Large intestine (tissue), 3 donors: Measurements from ENCODE around the gene FSTL4. TPM values are rescaled to one million over a fixed set of nuclear protein-coding genes. Genes with fewer than 3 reads are reported as not detected.

ENCODE experiments used
- DNase-seq, 2 donors: peaks; one replicate each; pipeline versions ENCODE4 v3.0.0 to v3.0.0-alpha.2; 2013
- H3K27ac ChIP-seq: one replicate; pipeline ENCODE4 v1.5.1; 2013; ENCODE audit warnings: low read length
- H3K27me3 ChIP-seq: 2 replicates; pipeline ENCODE4 v1.6.1; 2013; ENCODE audit warnings: low read length; ENCODE audit not compliant: control insufficient read depth, insufficient read depth
- H3K36me3 ChIP-seq: 2 replicates; pipeline ENCODE4 v1.6.1; 2013; ENCODE audit warnings: low read length; ENCODE audit not compliant: control insufficient read depth, insufficient read depth
- H3K4me1 ChIP-seq: one replicate; pipeline ENCODE4 v1.6.1; 2013; ENCODE audit warnings: low read length; ENCODE audit not compliant: control insufficient read depth, insufficient read depth
- H3K4me3 ChIP-seq: one replicate; pipeline ENCODE4 v1.5.1; 2013; ENCODE audit warnings: low read length
- H3K9me3 ChIP-seq: one replicate; pipeline ENCODE4 v1.6.1; 2013; ENCODE audit warnings: mild to moderate bottlenecking, low read depth, low read length, moderate library complexity; ENCODE audit not compliant: control insufficient read depth
- WGBS: methylation state at CpG from one replicate; pipeline ENCODE4 v1.1.5; 2013; ENCODE audit warnings: low lambda C conversion rate; ENCODE audit not compliant: insufficient coverage; 5-methylcytosine and 5-hydroxymethylcytosine counted together
- polyA plus RNA-seq: library from polyadenylated mRNA; unstranded; fragments of 120-200 nt; gene quantifications from one replicate; pipeline ENCODE4 v1.2.1, GENCODE V29; 2013

The FSTL4 gene
- polyA plus RNA-seq, 1 donor = 1.4 TPM

- H3K9me3 ChIP-seq = no peaks in the 10 kb centered on the region
- DNase-seq = no peak
- H3K4me3 ChIP-seq = no peak overlapping the region
- no peaks in the 10 kb centered on the region for H3K4me1 ChIP-seq
- H3K27ac ChIP-seq = no peak overlapping the region
- H3K27me3 ChIP-seq = peaks cover 15% of the 10 kb centered on the region
- 75% methylated on average over 1 of the region's 1 CpG for WGBS
- H3K36me3 ChIP-seq = no peaks in the 10 kb centered on the region
These were observed 250.4 kb downstream of the FSTL4 start for GRCh38 chr5:133361922-133362321.

GRCh38 chr5:133360693-133361472 lies 251.5 kb downstream of the FSTL4 start:
- no peaks in the 10 kb centered on the region for H3K36me3 ChIP-seq
- H3K4me1 ChIP-seq = no peaks in the 10 kb centered on the region
- DNase-seq = no peak
- H3K9me3 ChIP-seq = no peaks in the 10 kb centered on the region
- 60% methylated on average over 9 of the region's 18 CpGs for WGBS
- peaks cover 15% of the 10 kb centered on the region for H3K27me3 ChIP-seq
- no peak overlapping the region for H3K4me3 ChIP-seq
- no peak overlapping the region for H3K27ac ChIP-seq

GRCh38 chr5:133359861-133360260 lies 252.5 kb downstream of the FSTL4 start:
- no peaks in the 10 kb centered on the region for H3K4me1 ChIP-seq
- no CpG with 5 or more reads among the region's 8 CpGs for WGBS
- no peak for DNase-seq
- no peak overlapping the region for H3K27ac ChIP-seq
- peaks cover 15% of the 10 kb centered on the region for H3K27me3 ChIP-seq
- H3K9me3 ChIP-seq = no peaks in the 10 kb centered on the region
- H3K36me3 ChIP-seq = no peaks in the 10 kb centered on the region
- H3K4me3 ChIP-seq = no peak overlapping the region

- Histone ChIP-seq H3K9me3 (no peaks in the 10 kb centered on the region), H3K4me3 (no peak overlapping the region), H3K4me1 (no peaks in the 10 kb centered on the region), H3K36me3 (no peaks in the 10 kb centered on the region), H3K27ac (no peak overlapping the region), H3K27me3 (peaks cover 15% of the 10 kb centered on the region)
- no peak for DNase-seq
- no CpG with 5 or more reads among the region's 12 CpGs for WGBS
These were observed 254.1 kb downstream of the FSTL4 start for GRCh38 chr5:133358271-133358670.

- no CpG with 5 or more reads among the region's 4 CpGs for WGBS
- no peak for DNase-seq
- no peaks in the 10 kb centered on the region for H3K36me3 ChIP-seq
- H3K27ac ChIP-seq = no peak overlapping the region
- no peak overlapping the region for H3K4me3 ChIP-seq
- no peaks in the 10 kb centered on the region for H3K4me1 ChIP-seq
- H3K9me3 ChIP-seq = no peaks in the 10 kb centered on the region
- peaks cover 13% of the 10 kb centered on the region for H3K27me3 ChIP-seq
These were observed 254.6 kb downstream of the FSTL4 start for GRCh38 chr5:133357758-133358157.

GRCh38 chr5:133356984-133357421 lies 255.3 kb downstream of the FSTL4 start:
- Histone ChIP-seq H3K27me3 (peaks cover 13% of the 10 kb centered on the region), H3K27ac (no peak overlapping the region), H3K36me3 (no peaks in the 10 kb centered on the region), H3K4me3 (no peak overlapping the region), H3K9me3 (no peaks in the 10 kb centered on the region), H3K4me1 (no peaks in the 10 kb centered on the region)
- no CpG with 5 or more reads among the region's 4 CpGs for WGBS
- DNase-seq = no peak

GRCh38 chr5:133356396-133356983 lies 255.9 kb downstream of the FSTL4 start:
- Histone ChIP-seq H3K36me3 (no peaks in the 10 kb centered on the region), H3K4me3 (no peak overlapping the region), H3K27me3 (peaks cover 12% of the 10 kb centered on the region), H3K27ac (no peak overlapping the region), H3K4me1 (no peaks in the 10 kb centered on the region), H3K9me3 (no peaks in the 10 kb centered on the region)
- no peak for DNase-seq
- 33% methylated on average over 1 of the region's 5 CpGs for WGBS

- no CpG with 5 or more reads among the region's 9 CpGs for WGBS
These were observed 257.8 kb downstream of the FSTL4 start for GRCh38 chr5:133354323-133355185.

GRCh38 chr5:133353741-133354140 lies 258.6 kb downstream of the FSTL4 start:
- WGBS = no CpG with 5 or more reads among the region's 8 CpGs
- Histone ChIP-seq H3K4me1 (no peaks in the 10 kb centered on the region), H3K27me3 (peaks cover under 1% of the 10 kb centered on the region), H3K27ac (no peak overlapping the region), H3K4me3 (no peak overlapping the region), H3K36me3 (no peaks in the 10 kb centered on the region), H3K9me3 (no peaks in the 10 kb centered on the region)
- no peak for DNase-seq

More at GRCh38 chr5:133354323-133355185, 257.8 kb downstream of the FSTL4 start:
- Histone ChIP-seq H3K27ac (no peak overlapping the region), H3K36me3 (no peaks in the 10 kb centered on the region), H3K4me1 (no peaks in the 10 kb centered on the region), H3K27me3 (no peaks in the 10 kb centered on the region), H3K9me3 (no peaks in the 10 kb centered on the region), H3K4me3 (no peak overlapping the region)
- no peak for DNase-seq

- no peak overlapping the region for H3K27ac ChIP-seq
- no peak overlapping the region for H3K4me3 ChIP-seq
- H3K9me3 ChIP-seq = no peaks in the 10 kb centered on the region
- no peak for DNase-seq
- H3K4me1 ChIP-seq = no peaks in the 10 kb centered on the region
- H3K27me3 ChIP-seq = peaks cover 10% of the 10 kb centered on the region
- no CpG with 5 or more reads among the region's 4 CpGs for WGBS
- H3K36me3 ChIP-seq = no peaks in the 10 kb centered on the region
These were observed 263.9 kb downstream of the FSTL4 start for GRCh38 chr5:133348406-133348805.
